Fibroblast of the aortic adventitia (primary cell): Measurements from ENCODE around the gene NLGN2. TPM values are rescaled to one million over a fixed set of nuclear protein-coding genes. Genes with fewer than 3 reads are reported as not detected.
"Not testable (repeated sequence)": the region's sequence is repeated elsewhere in the genome, so short reads cannot be mapped to it uniquely, and the experiment has no call there.

ENCODE experiments used
- DNase-seq: peaks from one replicate; pipeline ENCODE4 v3.0.0-alpha.2; 2010; ENCODE audit warnings: low read depth
- H3K4me3 ChIP-seq: 2 replicates; pipeline ENCODE4 v1.5.1; 2011; ENCODE audit warnings: low read depth, mild to moderate bottlenecking, control low read depth, low read length, moderate library complexity
- CTCF ChIP-seq: IDR thresholded peaks from 2 replicates; pipeline ENCODE4 v1.5.1; 2011; ENCODE audit warnings: mild to moderate bottlenecking, low read length, control low read depth, inconsistent platforms; ENCODE audit not compliant: insufficient read depth
- total RNA-seq: library from RNA; depleted of rRNA; stranded (reverse); fragments of >200 nt; gene quantifications from 2 replicates; pipeline ENCODE4 v1.2.3, GENCODE V29; 2012; ENCODE audit warnings: low replicate concordance

The NLGN2 gene
- 7.0 and 20.3 TPM in 2 replicates for total RNA-seq

GRCh38 chr17:7407485-7408251, at the start of gene NLGN2:
Gene NLGN2 (plus strand): TSS chr17:7407845. CDS start chr17:7408256, 411 bp downstream.
- no peak for DNase-seq
- no peak within 1 kb of the TSS for H3K4me3 ChIP-seq
- TF ChIP-seq CTCF: no peak

GRCh38 chr17:7361906-7362305, 45.7 kb upstream of the NLGN2 start:
- DNase-seq: no peak
- no peak for TF ChIP-seq CTCF

GRCh38 chr17:7363311-7363710, 44.3 kb upstream of the NLGN2 start:
- DNase-seq: no peak
- H3K4me3 ChIP-seq: no peak overlapping the region
- no peak for TF ChIP-seq CTCF

More at GRCh38 chr17:7361906-7362305, 45.7 kb upstream of the NLGN2 start:
- no peak overlapping the region for H3K4me3 ChIP-seq

GRCh38 chr17:7365963-7366362, 41.7 kb upstream of the NLGN2 start:
- H3K4me3 ChIP-seq, DNase-seq: not testable (repeated sequence)

- DNase-seq: no peak
- TF ChIP-seq CTCF: no peak
- H3K4me3 ChIP-seq: no peak overlapping the region
These were observed 40.6 kb upstream of the NLGN2 start for GRCh38 chr17:7367083-7367482.

GRCh38 chr17:7367918-7368598, 39.6 kb upstream of the NLGN2 start:
- no peak for TF ChIP-seq CTCF
- H3K4me3 ChIP-seq: no peak overlapping the region
- no peak for DNase-seq

- not testable (repeated sequence) for DNase-seq, H3K4me3 ChIP-seq
These were observed 39.0 kb upstream of the NLGN2 start for GRCh38 chr17:7368599-7368994.

GRCh38 chr17:7369825-7370224, 37.8 kb upstream of the NLGN2 start:
- no peak for DNase-seq
- TF ChIP-seq CTCF: no peak
- H3K4me3 ChIP-seq: no peak overlapping the region
